HepG2 (cell line): ENCODE measurements around the gene STARD5. TPM values are rescaled to one million over a fixed set of nuclear protein-coding genes. Genes with fewer than 3 reads are reported as not detected.

Experiments used
- ATAC-seq: fragments of 200-7000 bp; cut with Tn5 transposase; 3 replicates; pipeline ENCODE4 v1.9.1; 2020; ENCODE audit warnings: mild to moderate bottlenecking, moderate library complexity
- BruUV-seq: library from RNA; stranded (reverse); fragments of 400-500 nt; replicated peaks from 2 replicates; lab custom pipeline; 2021; lab: Mats Ljungman, UMichigan
- CTCF ChIA-PET: fragments of 300-600 bp; formaldehyde crosslinking; extraction: SDS; loops from one replicate; lab custom pipeline; 2021; ENCODE audit warnings: low total read pairs, inconsistent platforms, low intra/inter-chr PET ratio; lab: Yijun Ruan, JAX
- POLR2A ChIA-PET: fragments of 350-600 bp; sonication (Branson Sonifier 250); formaldehyde crosslinking; loops from one replicate; lab custom pipeline; 2020; ENCODE audit warnings: antibody characterized with exemption, inconsistent platforms; lab: Yijun Ruan, JAX
- DNase-seq: peaks from one replicate; pipeline ENCODE4 v3.0.0-alpha.2; 2015; ENCODE audit warnings: low spot score
- FAIRE-seq: peaks from 3 replicates; lab custom pipeline; 2011; peaks lifted over from hg19 to GRCh38; lab: Jason Lieb, UNC
- H2AFZ ChIP-seq: one replicate; pipeline ENCODE4 v1.6.1; 2011; ENCODE audit warnings: low read length, inconsistent platforms
- H3K27ac ChIP-seq: fragments of 300-600 bp; 3 replicates; pipeline ENCODE4 v1.8.0; 2011; ENCODE audit warnings: mixed run types, mild to moderate bottlenecking, mixed read lengths, low read length, inconsistent platforms; ENCODE audit not compliant: insufficient read depth; ENCODE audit errors: extremely low read length
- H3K27me3 ChIP-seq, 2 experiments: fragments of 200-600 bp in 1 of 2; 2 replicates in 1 of 2; 3 replicates in 1 of 2; pipeline versions ENCODE4 v1.6.0 to v1.8.0; 2011; ENCODE audit warnings: low read length in 2 of 2, mild to moderate bottlenecking in 2 of 2, moderate library complexity in 2 of 2, inconsistent platforms in 1 of 2; ENCODE audit not compliant: insufficient read depth in 2 of 2, control insufficient read depth in 1 of 2
- H3K36me3 ChIP-seq, 2 experiments: fragments of 200-600 bp in 1 of 2; replicated peaks in 1 of 2; 2 replicates in 1 of 2; 3 replicates in 1 of 2; pipeline versions ENCODE4 v1.5.1 to v1.8.0; 2011; ENCODE audit warnings: low read length in 2 of 2, inconsistent platforms in 1 of 2; ENCODE audit not compliant: insufficient read depth in 2 of 2, control insufficient read depth in 1 of 2
- H3K4me1 ChIP-seq: 2 replicates; pipeline ENCODE4 v1.5.1; 2012; ENCODE audit warnings: low read length, inconsistent platforms; ENCODE audit not compliant: insufficient read depth
- H3K4me2 ChIP-seq: 2 replicates; pipeline ENCODE4 v1.6.0; 2011; ENCODE audit warnings: low read depth, low read length, inconsistent platforms
- H3K4me3 ChIP-seq, 3 experiments: fragments of 200-600 bp in 1 of 3; sonication (generic), shearing (Covaris generic) in 1 of 3; replicated peaks in 1 of 3; 2 replicates each; pipeline ENCODE4 v1.5.1; 2011 to 2016; ENCODE audit warnings: low read length in 3 of 3, inconsistent platforms in 2 of 3, low read depth in 2 of 3, mild to moderate bottlenecking in 2 of 3, control low read depth in 1 of 3, mixed read lengths in 1 of 3; ENCODE audit not compliant: insufficient read depth in 1 of 3
- H3K79me2 ChIP-seq: one replicate; pipeline ENCODE4 v1.6.1; 2011; ENCODE audit warnings: low read length, inconsistent platforms; ENCODE audit not compliant: insufficient read depth
- H3K9ac ChIP-seq: 2 replicates; pipeline ENCODE4 v1.6.0; 2011; ENCODE audit warnings: mild to moderate bottlenecking, low read depth, low read length, inconsistent platforms; ENCODE audit not compliant: insufficient read depth
- H3K9me3 ChIP-seq: 2 replicates; pipeline ENCODE4 v1.5.1; 2012; ENCODE audit warnings: mild to moderate bottlenecking, low read length
- H4K20me1 ChIP-seq: 2 replicates; pipeline ENCODE4 v1.6.0; 2011; ENCODE audit warnings: inconsistent platforms, mild to moderate bottlenecking, low read length, moderate library complexity; ENCODE audit not compliant: insufficient read depth
- GABPA ChIP-seq, 2 experiments: IDR thresholded peaks; 2 replicates each; pipeline ENCODE4 v1.6.1; 2011 to 2016; ENCODE audit warnings: low read depth in 2 of 2, low read length in 1 of 2, missing biosample characterization in 1 of 2, missing genetic modification characterization in 1 of 2
- KDM3A ChIP-seq: IDR thresholded peaks from 2 replicates; pipeline ENCODE4 v1.6.1; 2018; ENCODE audit warnings: low read depth, missing compliant biosample characterization
- KDM5A ChIP-seq: fragments of 200-600 bp; sonication (generic); IDR thresholded peaks from 2 replicates; pipeline ENCODE4 v1.7.0; 2018; ENCODE audit warnings: antibody characterized with exemption, mild to moderate bottlenecking, low read length, borderline replicate concordance
- RFX3 ChIP-seq: IDR thresholded peaks from 2 replicates; pipeline ENCODE4 v1.6.1; 2016; ENCODE audit warnings: missing biosample characterization, missing genetic modification reagents
- THYN1 ChIP-seq: sonication (generic); formaldehyde crosslinking; IDR thresholded peaks from 2 replicates; pipeline ENCODE4 v1.8.1; 2023; ENCODE audit warnings: low read depth, mild to moderate bottlenecking, moderate library complexity, missing genetic modification reagents, borderline replicate concordance
- WGBS: methylation state at CpG from one replicate; pipeline ENCODE4 v1.1.6; 2017; ENCODE audit warnings: low lambda C conversion rate; 5-methylcytosine and 5-hydroxymethylcytosine counted together
- in situ Hi-C: cut with HindIII; loops from 2 replicates; pipeline ENCODE4 v1.10.0; 2017; ENCODE audit warnings: low pct_unique_long_range_greater_than_20kb; ENCODE audit not compliant: extremely low pct_ligation_motif_present
- intact Hi-C: fragments of 100-400 bp; cut with micrococcal nuclease; formaldehyde crosslinking; loops from one replicate; pipeline ENCODE4 v1.10.0; 2022; ENCODE audit not compliant: unreplicated experiment
- polyA plus RNA-seq, 8 experiments: library from polyadenylated mRNA; depleted of rRNA in 3 of 8; stranded (reverse) in 7 of 8; unstranded in 1 of 8; fragments of >200 nt; fragmentation: Illumina TruSeq in 4 of 8; extraction: Trizol in 4 of 8; gene quantifications; 2 replicates each; pipeline versions ENCODE4 v1.2.1 to v1.2.3, GENCODE V29; 2011 to 2016; ENCODE audit warnings: low read depth in 4 of 8, missing spikeins in 1 of 8, mixed read lengths in 1 of 8; ENCODE audit not compliant: insufficient read depth in 1 of 8
- total RNA-seq, 5 experiments: library from RNA; depleted of rRNA; stranded (reverse); fragments of >200 nt; fragmentation: Illumina TruSeq; extraction: Trizol; gene quantifications; 2 replicates each; pipeline ENCODE4 v1.2.3, GENCODE V29; 2016; ENCODE audit warnings: low read depth in 1 of 5
- TF ChIP-seq, protein P1 (sequence below): sonication (generic); formaldehyde crosslinking; IDR thresholded peaks from one replicate; pipeline ENCODE4 v1.5.1; 2020; ENCODE audit warnings: mild to moderate bottlenecking, missing genetic modification reagents; ENCODE audit errors: not compliant biosample characterization
- TF ChIP-seq, protein P2 (sequence below): sonication (generic); formaldehyde crosslinking; IDR thresholded peaks from 2 replicates; pipeline ENCODE4 v1.8.1; 2023; ENCODE audit warnings: mild to moderate bottlenecking, missing genetic modification reagents
- TF ChIP-seq, protein P3 (sequence below): sonication (generic); formaldehyde crosslinking; IDR thresholded peaks from 2 replicates; pipeline ENCODE4 v1.4.0; 2020; ENCODE audit warnings: missing genetic modification reagents

Gene STARD5
- total and polyA plus RNA-seq, 2 of the 13 experiments (the other 11 are each of a cell fraction or from before 2014, with no cell fraction given), result 3.1 to 3.5 TPM

DNA sequence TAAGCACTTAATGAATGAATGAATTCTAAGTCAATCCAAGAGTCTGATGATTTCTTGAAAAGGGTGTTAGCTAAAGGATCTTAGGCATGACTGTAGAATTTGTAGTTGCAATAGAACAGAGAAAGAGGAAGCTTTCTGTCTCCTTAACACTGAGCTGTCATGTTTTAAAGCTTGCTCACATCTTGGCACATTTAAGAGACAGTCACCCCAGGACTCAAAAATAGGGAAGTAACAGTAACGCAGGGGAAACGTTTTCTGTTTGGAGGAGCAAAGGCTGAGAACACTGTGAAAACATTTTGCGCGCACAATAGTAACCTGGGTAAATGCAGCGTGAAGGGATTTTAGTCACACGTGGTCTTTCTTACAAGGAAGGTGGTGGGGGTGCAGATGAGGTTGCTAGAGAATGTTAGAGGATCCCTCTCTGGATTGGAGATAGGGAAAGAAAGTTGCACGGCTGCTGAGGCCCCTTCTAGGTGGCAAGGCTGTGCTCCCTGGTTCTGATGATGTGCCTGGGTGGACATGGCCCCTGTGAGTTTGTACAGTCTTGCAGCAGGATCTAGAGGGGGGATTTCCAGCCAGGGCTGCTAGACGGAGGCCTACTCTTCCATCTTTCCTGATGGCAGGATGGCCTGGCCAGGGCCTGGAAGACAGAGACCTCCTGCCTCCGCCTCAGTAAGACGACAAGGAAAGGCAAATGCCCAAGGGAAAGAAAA is 12.0 kb downstream of the STARD5 start:
- no peak overlapping the region for H3K4me2 ChIP-seq
- no TSS peak for BruUV-seq
- no peaks in the 10 kb centered on the region for H4K20me1 ChIP-seq
- H3K36me3 ChIP-seq, result peaks cover 0 to 8% of the 10 kb centered on the region in 2 experiments; a peak in 2 of 5 replicates
- H3K27ac ChIP-seq, result no peak overlapping the region
- H3K27me3 ChIP-seq, result no peaks in the 10 kb centered on the region
- 90% methylated on average over 9 of the region's 10 CpGs for WGBS
- H3K9ac ChIP-seq, result no peak overlapping the region
- in situ Hi-C loops, result no loop called here
- DNase-seq, result no peak
- H3K4me1 ChIP-seq, result no peaks in the 10 kb centered on the region
- intact Hi-C loops, result no loop called here
- no peak overlapping the region for H3K4me3 ChIP-seq
- no peaks in the 10 kb centered on the region for H3K79me2 ChIP-seq
- CTCF ChIA-PET, result no interaction called here
- H2AFZ ChIP-seq, result no peak overlapping the region
- FAIRE-seq, result no peak
- ATAC-seq, result no peak
- POLR2A ChIA-PET, result no interaction called here
- no peaks in the 10 kb centered on the region for H3K9me3 ChIP-seq
- TF ChIP-seq RFX3 (CRISPR knock-in tag) (no peak), GABPA (IDR thresholded peaks at IDR 0.05; ENCODE audit: low read depth, low read length) (no peak), GABPA (CRISPR knock-in tag; IDR thresholded peaks at IDR 0.05; ENCODE audit: low read depth) (no peak), THYN1 (CRISPR knock-in tag) (no peak), KDM5A (no peak), KDM3A (no peak)
- TF ChIP-seq, protein P1, sequence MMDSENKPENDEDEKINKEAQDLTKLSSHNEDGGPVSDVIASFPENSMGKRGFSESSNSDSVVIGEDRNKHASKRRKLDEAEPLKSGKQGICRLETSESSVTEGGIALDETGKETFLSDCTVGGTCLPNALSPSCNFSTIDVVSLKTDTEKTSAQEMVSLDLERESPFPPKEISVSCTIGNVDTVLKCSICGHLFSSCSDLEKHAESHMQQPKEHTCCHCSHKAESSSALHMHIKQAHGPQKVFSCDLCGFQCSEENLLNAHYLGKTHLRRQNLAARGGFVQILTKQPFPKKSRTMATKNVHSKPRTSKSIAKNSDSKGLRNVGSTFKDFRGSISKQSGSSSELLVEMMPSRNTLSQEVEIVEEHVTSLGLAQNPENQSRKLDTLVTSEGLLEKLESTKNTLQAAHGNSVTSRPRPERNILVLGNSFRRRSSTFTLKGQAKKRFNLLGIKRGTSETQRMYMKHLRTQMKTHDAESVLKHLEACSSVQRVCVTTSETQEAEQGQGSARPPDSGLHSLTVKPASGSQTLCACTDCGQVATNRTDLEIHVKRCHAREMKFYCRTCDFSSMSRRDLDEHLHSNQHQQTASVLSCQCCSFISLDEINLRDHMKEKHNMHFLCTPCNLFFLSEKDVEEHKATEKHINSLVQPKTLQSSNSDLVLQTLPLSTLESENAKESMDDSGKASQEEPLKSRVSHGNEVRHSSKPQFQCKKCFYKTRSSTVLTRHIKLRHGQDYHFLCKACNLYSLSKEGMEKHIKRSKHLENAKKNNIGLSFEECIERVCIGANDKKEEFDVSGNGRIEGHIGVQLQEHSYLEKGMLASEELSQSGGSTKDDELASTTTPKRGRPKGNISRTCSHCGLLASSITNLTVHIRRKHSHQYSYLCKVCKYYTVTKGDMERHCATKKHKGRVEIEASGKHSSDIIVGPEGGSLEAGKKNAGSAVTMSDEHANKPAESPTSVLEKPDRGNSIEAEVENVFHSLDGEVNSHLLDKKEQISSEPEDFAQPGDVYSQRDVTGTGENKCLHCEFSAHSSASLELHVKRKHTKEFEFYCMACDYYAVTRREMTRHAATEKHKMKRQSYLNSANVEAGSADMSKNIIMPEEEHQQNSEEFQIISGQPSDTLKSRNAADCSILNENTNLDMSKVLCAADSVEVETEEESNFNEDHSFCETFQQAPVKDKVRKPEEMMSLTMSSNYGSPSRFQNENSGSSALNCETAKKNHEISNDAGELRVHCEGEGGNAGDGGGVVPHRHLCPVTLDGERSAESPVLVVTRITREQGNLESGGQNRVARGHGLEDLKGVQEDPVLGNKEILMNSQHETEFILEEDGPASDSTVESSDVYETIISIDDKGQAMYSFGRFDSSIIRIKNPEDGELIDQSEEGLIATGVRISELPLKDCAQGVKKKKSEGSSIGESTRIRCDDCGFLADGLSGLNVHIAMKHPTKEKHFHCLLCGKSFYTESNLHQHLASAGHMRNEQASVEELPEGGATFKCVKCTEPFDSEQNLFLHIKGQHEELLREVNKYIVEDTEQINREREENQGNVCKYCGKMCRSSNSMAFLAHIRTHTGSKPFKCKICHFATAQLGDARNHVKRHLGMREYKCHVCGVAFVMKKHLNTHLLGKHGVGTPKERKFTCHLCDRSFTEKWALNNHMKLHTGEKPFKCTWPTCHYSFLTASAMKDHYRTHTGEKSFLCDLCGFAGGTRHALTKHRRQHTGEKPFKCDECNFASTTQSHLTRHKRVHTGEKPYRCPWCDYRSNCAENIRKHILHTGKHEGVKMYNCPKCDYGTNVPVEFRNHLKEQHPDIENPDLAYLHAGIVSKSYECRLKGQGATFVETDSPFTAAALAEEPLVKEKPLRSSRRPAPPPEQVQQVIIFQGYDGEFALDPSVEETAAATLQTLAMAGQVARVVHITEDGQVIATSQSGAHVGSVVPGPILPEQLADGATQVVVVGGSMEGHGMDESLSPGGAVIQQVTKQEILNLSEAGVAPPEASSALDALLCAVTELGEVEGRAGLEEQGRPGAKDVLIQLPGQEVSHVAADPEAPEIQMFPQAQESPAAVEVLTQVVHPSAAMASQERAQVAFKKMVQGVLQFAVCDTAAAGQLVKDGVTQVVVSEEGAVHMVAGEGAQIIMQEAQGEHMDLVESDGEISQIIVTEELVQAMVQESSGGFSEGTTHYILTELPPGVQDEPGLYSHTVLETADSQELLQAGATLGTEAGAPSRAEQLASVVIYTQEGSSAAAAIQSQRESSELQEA, result no peak
- TF ChIP-seq, protein P2, sequence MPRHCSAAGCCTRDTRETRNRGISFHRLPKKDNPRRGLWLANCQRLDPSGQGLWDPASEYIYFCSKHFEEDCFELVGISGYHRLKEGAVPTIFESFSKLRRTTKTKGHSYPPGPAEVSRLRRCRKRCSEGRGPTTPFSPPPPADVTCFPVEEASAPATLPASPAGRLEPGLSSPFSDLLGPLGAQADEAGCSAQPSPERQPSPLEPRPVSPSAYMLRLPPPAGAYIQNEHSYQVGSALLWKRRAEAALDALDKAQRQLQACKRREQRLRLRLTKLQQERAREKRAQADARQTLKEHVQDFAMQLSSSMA (CRISPR knock-in tag), result no peak
- TF ChIP-seq, protein P3, sequence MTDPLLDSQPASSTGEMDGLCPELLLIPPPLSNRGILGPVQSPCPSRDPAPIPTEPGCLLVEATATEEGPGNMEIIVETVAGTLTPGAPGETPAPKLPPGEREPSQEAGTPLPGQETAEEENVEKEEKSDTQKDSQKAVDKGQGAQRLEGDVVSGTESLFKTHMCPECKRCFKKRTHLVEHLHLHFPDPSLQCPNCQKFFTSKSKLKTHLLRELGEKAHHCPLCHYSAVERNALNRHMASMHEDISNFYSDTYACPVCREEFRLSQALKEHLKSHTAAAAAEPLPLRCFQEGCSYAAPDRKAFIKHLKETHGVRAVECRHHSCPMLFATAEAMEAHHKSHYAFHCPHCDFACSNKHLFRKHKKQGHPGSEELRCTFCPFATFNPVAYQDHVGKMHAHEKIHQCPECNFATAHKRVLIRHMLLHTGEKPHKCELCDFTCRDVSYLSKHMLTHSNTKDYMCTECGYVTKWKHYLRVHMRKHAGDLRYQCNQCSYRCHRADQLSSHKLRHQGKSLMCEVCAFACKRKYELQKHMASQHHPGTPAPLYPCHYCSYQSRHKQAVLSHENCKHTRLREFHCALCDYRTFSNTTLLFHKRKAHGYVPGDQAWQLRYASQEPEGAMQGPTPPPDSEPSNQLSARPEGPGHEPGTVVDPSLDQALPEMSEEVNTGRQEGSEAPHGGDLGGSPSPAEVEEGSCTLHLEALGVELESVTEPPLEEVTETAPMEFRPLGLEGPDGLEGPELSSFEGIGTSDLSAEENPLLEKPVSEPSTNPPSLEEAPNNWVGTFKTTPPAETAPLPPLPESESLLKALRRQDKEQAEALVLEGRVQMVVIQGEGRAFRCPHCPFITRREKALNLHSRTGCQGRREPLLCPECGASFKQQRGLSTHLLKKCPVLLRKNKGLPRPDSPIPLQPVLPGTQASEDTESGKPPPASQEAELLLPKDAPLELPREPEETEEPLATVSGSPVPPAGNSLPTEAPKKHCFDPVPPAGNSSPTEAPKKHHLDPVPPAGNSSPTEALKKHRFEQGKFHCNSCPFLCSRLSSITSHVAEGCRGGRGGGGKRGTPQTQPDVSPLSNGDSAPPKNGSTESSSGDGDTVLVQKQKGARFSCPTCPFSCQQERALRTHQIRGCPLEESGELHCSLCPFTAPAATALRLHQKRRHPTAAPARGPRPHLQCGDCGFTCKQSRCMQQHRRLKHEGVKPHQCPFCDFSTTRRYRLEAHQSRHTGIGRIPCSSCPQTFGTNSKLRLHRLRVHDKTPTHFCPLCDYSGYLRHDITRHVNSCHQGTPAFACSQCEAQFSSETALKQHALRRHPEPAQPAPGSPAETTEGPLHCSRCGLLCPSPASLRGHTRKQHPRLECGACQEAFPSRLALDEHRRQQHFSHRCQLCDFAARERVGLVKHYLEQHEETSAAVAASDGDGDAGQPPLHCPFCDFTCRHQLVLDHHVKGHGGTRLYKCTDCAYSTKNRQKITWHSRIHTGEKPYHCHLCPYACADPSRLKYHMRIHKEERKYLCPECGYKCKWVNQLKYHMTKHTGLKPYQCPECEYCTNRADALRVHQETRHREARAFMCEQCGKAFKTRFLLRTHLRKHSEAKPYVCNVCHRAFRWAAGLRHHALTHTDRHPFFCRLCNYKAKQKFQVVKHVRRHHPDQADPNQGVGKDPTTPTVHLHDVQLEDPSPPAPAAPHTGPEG (CRISPR knock-in tag), result no peak
